ENCODE data around the gene PCDH8.

PCDH8 gene

DNA sequence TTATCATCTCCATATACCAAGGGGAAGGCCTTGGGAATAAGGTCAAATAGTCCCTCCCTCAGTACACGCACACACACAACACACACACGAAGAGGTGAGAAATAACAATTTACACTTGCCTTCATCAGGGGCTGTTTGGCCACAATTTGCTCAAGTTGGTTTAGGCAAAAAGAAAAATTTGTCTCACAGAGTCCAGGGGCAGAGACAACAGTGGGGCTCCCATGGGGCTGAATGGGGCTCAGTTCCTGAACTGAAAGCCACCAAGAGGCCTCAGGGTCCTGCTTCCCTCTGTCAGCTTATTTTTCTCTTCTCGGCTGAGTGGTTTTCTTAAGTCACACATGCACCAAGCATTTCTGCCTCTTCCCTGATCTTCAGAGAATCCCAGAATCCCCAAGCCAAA is 35.5 kb downstream of the PCDH8 start:
- no peak for DNase-seq (ENCODE audit: low read depth in 2 of 2)

DNA sequence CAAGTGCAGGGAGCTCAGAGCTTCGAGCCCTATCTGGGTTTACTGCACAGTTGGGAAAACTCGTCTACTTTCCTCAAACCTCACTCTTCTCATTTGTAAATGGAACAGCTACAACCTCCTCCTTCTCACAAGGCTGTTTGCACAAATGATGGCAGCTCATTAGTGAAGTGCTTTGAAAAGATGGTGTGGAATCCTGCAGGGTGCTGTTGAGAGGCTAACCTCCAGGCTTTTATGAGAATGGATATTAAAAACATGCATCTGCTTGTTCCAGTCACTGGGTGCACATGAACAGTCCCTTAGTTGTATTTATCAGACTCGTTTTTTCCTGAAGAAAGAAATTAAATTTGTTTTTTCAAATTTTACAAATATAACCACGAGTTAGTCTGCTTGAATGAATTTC is 36.6 kb downstream of the PCDH8 start:
- no peak for DNase-seq (ENCODE audit: low read depth in 2 of 2)

DNA sequence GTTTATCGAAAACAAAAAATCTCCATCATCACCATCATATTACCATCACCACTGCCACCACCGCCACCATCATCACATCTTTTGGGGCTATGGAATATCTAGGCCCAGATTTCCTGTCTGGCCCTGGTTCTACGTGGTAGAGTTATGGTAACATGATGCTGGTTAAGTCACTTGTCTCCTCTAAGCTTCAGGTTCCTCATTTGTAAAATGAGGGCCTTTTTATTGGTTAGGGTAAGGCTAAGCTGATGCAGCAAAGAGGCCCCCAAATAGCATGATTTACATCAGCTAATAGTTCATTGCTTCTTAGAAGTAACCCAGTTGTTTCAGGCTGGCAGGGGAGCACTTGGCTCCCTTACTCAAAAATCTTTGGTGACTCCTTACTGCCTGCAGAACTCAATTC is 37.9 kb downstream of the PCDH8 start:
- no peak for DNase-seq (ENCODE audit: low read depth in 2 of 2)

DNA sequence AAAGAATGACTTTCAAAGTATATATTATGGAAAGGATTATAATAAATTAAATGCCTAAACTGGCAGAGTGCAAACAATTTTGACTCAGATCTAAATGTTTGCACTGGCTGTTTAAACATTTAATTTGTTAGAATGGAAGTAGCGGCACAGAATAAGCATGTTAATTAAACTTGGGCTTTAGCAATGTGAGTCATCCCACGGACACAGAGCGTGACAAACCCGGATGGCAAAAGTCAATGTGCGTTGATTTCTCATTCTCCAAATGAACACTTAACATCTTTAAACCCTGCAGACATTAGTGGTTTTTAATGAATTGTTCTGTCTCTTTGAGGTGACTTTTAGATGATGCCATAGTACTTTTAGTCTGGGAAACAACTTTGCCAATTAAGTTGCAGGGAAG is 38.4 kb downstream of the PCDH8 start:
- no peak for DNase-seq (ENCODE audit: low read depth in 2 of 2)

DNA sequence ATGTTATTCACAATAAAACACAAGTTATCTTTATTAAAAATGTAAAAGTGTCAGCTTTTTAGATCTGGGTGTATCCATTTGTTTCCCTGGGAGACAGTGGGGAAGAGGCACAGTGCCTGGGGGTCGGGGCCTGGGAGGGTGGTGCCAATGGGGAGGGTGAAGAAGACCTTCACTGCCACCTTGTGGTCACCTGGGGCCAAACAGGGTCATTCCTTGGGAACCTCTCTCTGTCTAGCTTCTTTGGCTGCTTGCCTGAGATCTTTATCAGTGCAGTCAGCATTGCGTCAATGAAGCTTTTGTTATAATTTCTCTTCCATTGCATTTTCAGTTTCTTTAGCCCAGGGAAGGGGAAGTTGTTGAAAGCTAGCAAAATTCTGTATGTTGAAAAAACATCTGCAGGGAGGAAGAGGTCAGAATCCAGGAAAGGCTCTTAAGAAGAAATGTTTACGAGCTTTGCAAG is 39.1 kb downstream of the PCDH8 start:
- peak; percentile 37 to 38 for DNase-seq (ENCODE audit: low read depth in 2 of 2)

DNA sequence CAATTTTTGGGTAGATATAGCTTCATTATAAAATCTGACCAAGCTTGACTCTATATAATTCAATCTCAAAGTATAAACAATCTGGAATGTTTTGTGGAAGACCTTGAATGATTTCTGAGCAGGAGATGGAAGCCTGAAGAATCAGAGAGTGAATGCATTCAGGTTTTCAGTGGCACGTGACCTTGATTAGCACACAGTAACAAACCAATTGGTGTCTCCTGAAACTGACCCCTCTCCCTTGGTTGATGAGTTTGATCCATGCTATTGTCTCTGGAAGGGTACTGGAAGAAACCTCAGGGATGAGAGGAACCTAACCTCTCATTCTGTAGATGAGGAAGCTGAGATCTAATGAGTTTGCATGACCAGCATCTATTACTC is 39.6 kb downstream of the PCDH8 start:
- DNase-seq (ENCODE audit: low read depth in 2 of 2): no peak

DNA sequence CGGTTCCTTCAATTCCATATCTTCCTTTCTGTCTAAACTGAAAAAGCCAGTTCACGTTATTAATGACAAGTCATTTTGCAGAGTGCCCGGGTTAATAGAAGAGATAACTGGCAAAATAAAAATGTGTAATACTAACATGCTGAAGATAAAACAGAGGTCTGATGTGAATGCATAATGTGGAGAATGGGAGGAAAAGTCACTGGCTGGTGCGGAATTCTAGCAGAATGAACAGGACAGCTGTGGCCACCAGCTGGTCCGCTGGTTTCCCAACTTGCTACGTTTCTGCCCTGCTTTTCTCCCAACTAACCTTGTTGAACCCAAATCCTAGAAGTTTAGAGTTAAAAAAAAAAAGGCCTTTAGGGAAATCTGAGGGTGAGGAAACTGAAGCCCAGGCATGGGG is 42.4 kb downstream of the PCDH8 start:
- DNase-seq (ENCODE audit: low read depth in 2 of 2): no peak

DNA sequence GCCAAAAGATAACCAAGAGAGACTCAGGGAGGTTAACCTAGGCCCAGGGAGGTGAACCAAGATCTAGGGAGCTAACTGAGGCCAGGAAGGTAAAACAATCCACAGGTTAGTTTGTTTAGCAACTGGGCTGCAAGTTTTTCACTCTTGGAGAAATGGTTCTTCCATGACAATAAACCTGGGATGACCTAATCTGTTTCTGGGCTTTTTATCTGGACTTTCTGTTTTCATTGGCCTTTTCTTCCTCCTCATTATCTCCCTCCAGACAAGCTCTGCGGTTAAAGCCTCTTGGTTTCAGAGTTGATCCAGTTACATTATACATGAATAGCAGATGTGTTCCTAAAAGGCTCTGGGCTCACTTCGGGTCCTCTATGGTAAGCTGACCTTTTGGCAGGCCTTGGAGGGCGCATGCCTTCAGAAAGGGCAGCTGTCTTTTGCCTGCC is 44.2 kb downstream of the PCDH8 start:
- DNase-seq (ENCODE audit: low read depth in 2 of 2): no peak

DNA sequence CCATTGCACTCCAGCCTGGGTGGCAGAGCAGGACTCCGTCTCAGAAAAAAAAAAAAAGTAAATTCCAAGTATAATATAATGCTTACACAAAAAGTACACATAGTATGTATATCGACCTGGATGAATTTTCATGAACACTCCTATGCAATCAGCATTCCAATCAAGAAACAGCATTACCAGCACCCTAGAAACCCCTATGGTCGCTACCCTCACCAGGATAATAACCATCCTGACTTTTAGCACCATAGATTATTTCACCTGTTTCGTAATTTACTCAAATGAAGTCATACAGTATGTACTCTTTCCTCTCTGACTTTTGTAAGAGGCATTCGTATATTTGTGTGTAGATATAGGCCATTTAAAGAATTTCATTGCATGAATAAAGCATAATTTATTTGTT is 47.6 kb downstream of the PCDH8 start:
- no peak for DNase-seq (ENCODE audit: low read depth in 2 of 2)

DNA sequence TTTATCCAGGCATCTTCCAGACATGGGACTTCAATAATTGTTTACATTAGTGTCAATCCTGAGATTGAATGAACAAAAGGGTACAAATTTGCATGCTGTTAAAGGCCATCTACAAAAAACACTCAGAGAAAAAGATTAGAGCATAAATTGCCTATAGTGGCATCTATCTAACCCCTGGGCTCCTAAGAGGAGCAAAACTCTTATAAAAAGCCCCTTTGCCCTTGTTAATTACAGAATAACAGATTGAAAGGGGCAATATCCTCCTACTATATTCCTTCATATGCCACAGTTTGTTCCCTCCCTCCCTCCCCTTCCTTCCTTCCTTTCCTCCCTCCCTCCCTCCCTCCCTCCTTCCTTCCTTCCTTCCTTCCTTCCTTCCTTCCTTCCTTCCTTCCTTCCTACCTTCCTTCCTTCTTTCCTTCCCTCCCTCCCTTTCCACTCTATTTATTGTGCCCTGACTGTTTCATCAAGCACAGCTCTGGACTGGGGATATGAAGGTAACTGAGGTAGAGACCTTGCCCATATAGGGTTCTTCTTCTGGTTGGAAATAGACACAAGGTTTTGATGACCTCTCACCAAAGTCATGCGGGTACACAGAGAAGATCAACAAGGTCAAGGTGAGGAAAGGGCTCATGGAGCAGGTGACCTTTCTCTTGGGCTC is 49.5 kb downstream of the PCDH8 start:
- no peak for DNase-seq (ENCODE audit: low read depth in 2 of 2)

DNA sequence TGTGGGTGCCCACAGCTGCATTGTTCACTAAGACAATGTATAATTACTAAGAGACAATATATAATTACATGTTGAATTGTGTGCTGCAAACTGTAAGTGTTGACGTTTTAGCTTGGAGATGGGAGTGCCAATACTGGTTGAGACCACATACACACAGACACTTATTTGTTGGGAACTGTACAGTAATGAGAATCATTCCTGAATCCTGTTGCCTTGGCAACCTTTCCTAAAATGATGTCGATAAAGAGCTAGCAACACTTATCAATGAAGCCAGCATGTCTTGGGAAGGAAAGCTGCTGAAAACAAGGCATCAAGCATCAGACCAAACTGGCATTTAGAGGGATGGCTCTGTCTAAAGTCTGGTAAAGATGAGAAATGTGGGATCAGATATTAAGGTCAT is 51.3 kb downstream of the PCDH8 start:
- no peak for DNase-seq (ENCODE audit: low read depth in 2 of 2)

DNA sequence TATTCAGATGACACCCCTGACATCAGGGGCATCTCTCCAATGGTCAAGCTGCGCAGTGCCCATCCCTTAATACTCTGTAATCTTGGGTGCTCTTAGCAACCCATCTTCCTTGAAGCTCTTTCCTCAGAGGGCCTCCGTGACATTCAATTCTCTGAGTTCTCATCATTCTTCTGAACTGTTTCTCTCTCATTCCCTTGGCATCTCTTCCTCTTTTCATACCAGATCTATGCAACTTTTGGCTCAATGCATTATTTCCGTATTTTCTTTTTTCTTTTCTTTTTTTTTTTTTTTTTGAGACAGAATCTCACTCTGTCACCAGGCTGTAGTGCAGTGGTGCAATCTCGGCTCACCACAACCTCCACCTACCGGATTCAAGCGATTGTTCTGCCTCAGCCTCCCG is 53.9 kb downstream of the PCDH8 start:
- DNase-seq (ENCODE audit: low read depth in 2 of 2): no peak

DNA sequence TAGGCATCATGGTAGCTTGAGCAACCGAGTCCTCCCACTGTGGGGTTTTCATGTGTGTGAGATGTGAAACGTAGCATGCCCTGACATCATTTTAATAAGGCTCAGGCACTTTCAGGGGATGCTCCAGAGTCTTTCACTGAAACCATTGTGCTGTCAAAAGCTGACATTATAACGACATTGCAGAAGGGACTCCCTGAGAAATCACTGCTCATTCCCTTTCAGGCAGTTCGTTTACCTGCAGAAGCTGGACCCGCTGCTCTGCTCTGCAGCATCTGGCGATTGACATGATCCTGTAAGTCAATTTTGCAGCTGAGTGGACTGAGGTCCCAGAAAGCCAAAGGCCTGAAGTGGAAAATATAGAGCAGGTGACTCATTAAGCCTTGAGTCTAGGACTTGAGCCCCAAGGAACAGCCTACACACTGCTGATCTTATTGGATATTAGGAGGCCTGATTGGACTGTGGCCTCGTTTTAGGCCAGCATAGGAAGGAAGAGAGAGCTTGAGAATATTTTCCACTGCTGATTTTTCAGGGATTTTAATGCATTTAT is 54.9 kb downstream of the PCDH8 start:
- DNase-seq (ENCODE audit: low read depth in 2 of 2): no peak
